WTC11 (cell line): ENCODE measurements around the gene SPTB. TPM values are rescaled to one million over a fixed set of nuclear protein-coding genes. Genes with fewer than 3 reads are reported as not detected.

Source experiments
- ATAC-seq: fragments of 200-7000 bp; cut with Tn5 transposase; 2 replicates; pipeline ENCODE4 v1.10.0; 2021; ENCODE audit warnings: mild to moderate bottlenecking, moderate library complexity
- CTCF ChIA-PET: fragments of 300-600 bp; sonication (Branson Sonifier 250); formaldehyde crosslinking; loops from one replicate; lab custom pipeline; 2021; ENCODE audit warnings: antibody characterized with exemption; lab: Charles Lee
- POLR2A ChIA-PET: fragments of 350-600 bp; sonication (Branson Sonifier 250); formaldehyde crosslinking; loops from one replicate; lab custom pipeline; 2021; ENCODE audit warnings: antibody characterized with exemption; lab: Charles Lee
- DNase-seq: peaks from one replicate; pipeline ENCODE4 v3.0.0; 2021; ENCODE audit warnings: low spot score
- H3K27ac Mint-ChIP-seq: 2 replicates; pipeline ENCODE4 v1.8.0; 2021; ENCODE audit warnings: mixed read lengths
- H3K27me3 Mint-ChIP-seq: 2 replicates; pipeline ENCODE4 v1.8.0; 2021; ENCODE audit warnings: low read depth, mild to moderate bottlenecking, moderate library complexity, mixed read lengths
- H3K36me3 Mint-ChIP-seq: 2 replicates; pipeline ENCODE4 v1.8.0; 2021; ENCODE audit warnings: mixed read lengths
- H3K4me1 Mint-ChIP-seq: 2 replicates; pipeline ENCODE4 v1.8.0; 2022; ENCODE audit warnings: mixed read lengths
- H3K4me3 Mint-ChIP-seq: 2 replicates; pipeline ENCODE4 v1.8.0; 2021; ENCODE audit warnings: mild to moderate bottlenecking, moderate library complexity, mixed read lengths
- H3K9me3 Mint-ChIP-seq: 2 replicates; pipeline ENCODE4 v1.8.0; 2021; ENCODE audit warnings: mixed read lengths
- AR ChIP-seq: fragments of 250-450 bp; sonication (Bioruptor Pico); IDR thresholded peaks from 2 replicates; pipeline ENCODE4 v1.9.0; 2021; ENCODE audit warnings: mild to moderate bottlenecking
- CDX4 ChIP-seq: fragments of 250-450 bp; sonication (Bioruptor Pico); IDR thresholded peaks from 2 replicates; pipeline ENCODE4 v1.9.0; 2021; ENCODE audit warnings: moderate library complexity, mild to moderate bottlenecking, inconsistent platforms, borderline replicate concordance
- ESRRA ChIP-seq: sonication (generic); formaldehyde crosslinking; IDR thresholded peaks from 2 replicates; pipeline ENCODE4 v1.8.1; 2022; ENCODE audit warnings: mild to moderate bottlenecking, missing genetic modification reagents, borderline replicate concordance
- ETV6 ChIP-seq: sonication (generic); formaldehyde crosslinking; IDR thresholded peaks from 2 replicates; pipeline ENCODE4 v1.8.1; 2022; ENCODE audit warnings: mild to moderate bottlenecking, missing genetic modification reagents
- FOXK1 ChIP-seq: sonication (generic); formaldehyde crosslinking; IDR thresholded peaks from 2 replicates; pipeline ENCODE4 v1.8.0; 2022; ENCODE audit warnings: mild to moderate bottlenecking, moderate library complexity, missing genetic modification reagents
- GABPB1 ChIP-seq: sonication (generic); formaldehyde crosslinking; IDR thresholded peaks from 2 replicates; pipeline ENCODE4 v1.8.1; 2023; ENCODE audit warnings: mild to moderate bottlenecking, missing genetic modification reagents
- IRF2 ChIP-seq: sonication (generic); formaldehyde crosslinking; IDR thresholded peaks from 2 replicates; pipeline ENCODE4 v1.8.0; 2022; ENCODE audit warnings: low read depth, missing genetic modification reagents, borderline replicate concordance
- MAX ChIP-seq: sonication (generic); formaldehyde crosslinking; IDR thresholded peaks from 2 replicates; pipeline ENCODE4 v1.8.0; 2022; ENCODE audit warnings: mild to moderate bottlenecking, missing genetic modification reagents
- MLX ChIP-seq: sonication (generic); formaldehyde crosslinking; IDR thresholded peaks from 2 replicates; pipeline ENCODE4 v1.8.1; 2023; ENCODE audit warnings: mild to moderate bottlenecking, missing genetic modification reagents, moderate library complexity
- MXD4 ChIP-seq: fragments of 250-450 bp; sonication (Bioruptor Pico); IDR thresholded peaks from 2 replicates; pipeline ENCODE4 v1.8.0; 2021; ENCODE audit warnings: mild to moderate bottlenecking, moderate library complexity, borderline replicate concordance
- NR3C1 ChIP-seq: sonication (generic); formaldehyde crosslinking; conservative IDR thresholded peaks from 2 replicates; pipeline ENCODE4 v1.8.1; 2023; ENCODE audit warnings: low read depth, mild to moderate bottlenecking, missing genetic modification reagents
- SMAD3 ChIP-seq: sonication (generic); formaldehyde crosslinking; IDR thresholded peaks from 2 replicates; pipeline ENCODE4 v1.8.0; 2022; ENCODE audit warnings: missing genetic modification reagents, mild to moderate bottlenecking, borderline replicate concordance
- SMAD4 ChIP-seq: sonication (generic); formaldehyde crosslinking; IDR thresholded peaks from 2 replicates; pipeline ENCODE4 v1.8.0; 2022; ENCODE audit warnings: mild to moderate bottlenecking, missing genetic modification reagents
- TCF7 ChIP-seq: sonication (generic); formaldehyde crosslinking; IDR thresholded peaks from 2 replicates; pipeline ENCODE4 v1.8.0; 2022; ENCODE audit warnings: mild to moderate bottlenecking, low read depth, missing genetic modification reagents, moderate library complexity
- TEAD1 ChIP-seq: sonication (generic); formaldehyde crosslinking; IDR thresholded peaks from 2 replicates; pipeline ENCODE4 v1.8.0; 2022; ENCODE audit warnings: mild to moderate bottlenecking, missing genetic modification reagents
- TP53 ChIP-seq: sonication (generic); formaldehyde crosslinking; IDR thresholded peaks from 2 replicates; pipeline ENCODE4 v1.8.1; 2023; ENCODE audit warnings: mild to moderate bottlenecking, missing genetic modification reagents
- ZMAT4 ChIP-seq: fragments of 250-450 bp; sonication (Bioruptor Pico); IDR thresholded peaks from 2 replicates; pipeline ENCODE4 v1.9.0; 2021; ENCODE audit warnings: mild to moderate bottlenecking
- ZNF121 ChIP-seq: sonication (generic); formaldehyde crosslinking; IDR thresholded peaks from 2 replicates; pipeline ENCODE4 v1.8.0; 2023; ENCODE audit warnings: missing genetic modification reagents
- ZNF138 ChIP-seq: sonication (generic); formaldehyde crosslinking; conservative IDR thresholded peaks from 2 replicates; pipeline ENCODE4 v1.8.1; 2022; ENCODE audit warnings: mild to moderate bottlenecking, moderate library complexity, missing genetic modification reagents
- ZNF232 ChIP-seq: sonication (generic); formaldehyde crosslinking; IDR thresholded peaks from 2 replicates; pipeline ENCODE4 v1.8.0; 2022; ENCODE audit warnings: mild to moderate bottlenecking, missing genetic modification reagents
- ZNF263 ChIP-seq: sonication (generic); formaldehyde crosslinking; IDR thresholded peaks from 2 replicates; pipeline ENCODE4 v1.8.1; 2022; ENCODE audit warnings: low read depth, mild to moderate bottlenecking, moderate library complexity, missing genetic modification reagents
- ZNF396 ChIP-seq: fragments of 250-450 bp; sonication (Bioruptor Pico); IDR thresholded peaks from 2 replicates; pipeline ENCODE4 v1.8.0; 2021; ENCODE audit warnings: mild to moderate bottlenecking, moderate library complexity, borderline replicate concordance
- ZNF416 ChIP-seq: fragments of 250-450 bp; sonication (Bioruptor Pico); IDR thresholded peaks from 2 replicates; pipeline ENCODE4 v1.9.0; 2021; ENCODE audit warnings: mild to moderate bottlenecking, inconsistent platforms
- total RNA-seq: library from RNA; stranded (reverse); gene quantifications from 3 replicates; pipeline ENCODE4 v1.2.3, GENCODE V29; 2021
- TF ChIP-seq, protein P1 (sequence below): sonication (generic); formaldehyde crosslinking; IDR thresholded peaks from 2 replicates; pipeline ENCODE4 v1.8.1; 2023; ENCODE audit warnings: mild to moderate bottlenecking, missing genetic modification reagents

Gene SPTB
- total RNA-seq, 1 experiment from 2014 or later: 3.2 TPM

- TF ChIP-seq, protein P1, sequence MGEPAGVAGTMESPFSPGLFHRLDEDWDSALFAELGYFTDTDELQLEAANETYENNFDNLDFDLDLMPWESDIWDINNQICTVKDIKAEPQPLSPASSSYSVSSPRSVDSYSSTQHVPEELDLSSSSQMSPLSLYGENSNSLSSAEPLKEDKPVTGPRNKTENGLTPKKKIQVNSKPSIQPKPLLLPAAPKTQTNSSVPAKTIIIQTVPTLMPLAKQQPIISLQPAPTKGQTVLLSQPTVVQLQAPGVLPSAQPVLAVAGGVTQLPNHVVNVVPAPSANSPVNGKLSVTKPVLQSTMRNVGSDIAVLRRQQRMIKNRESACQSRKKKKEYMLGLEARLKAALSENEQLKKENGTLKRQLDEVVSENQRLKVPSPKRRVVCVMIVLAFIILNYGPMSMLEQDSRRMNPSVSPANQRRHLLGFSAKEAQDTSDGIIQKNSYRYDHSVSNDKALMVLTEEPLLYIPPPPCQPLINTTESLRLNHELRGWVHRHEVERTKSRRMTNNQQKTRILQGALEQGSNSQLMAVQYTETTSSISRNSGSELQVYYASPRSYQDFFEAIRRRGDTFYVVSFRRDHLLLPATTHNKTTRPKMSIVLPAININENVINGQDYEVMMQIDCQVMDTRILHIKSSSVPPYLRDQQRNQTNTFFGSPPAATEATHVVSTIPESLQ: no peak
- TF ChIP-seq SMAD3 (CRISPR knock-in tag) (no peak), ESRRA (CRISPR knock-in tag) (no peak), ZMAT4 (CRISPR knock-in tag) (no peak), ZNF232 (CRISPR knock-in tag) (no peak), ZNF396 (no peak), MLX (CRISPR knock-in tag) (no peak), SMAD4 (CRISPR knock-in tag) (no peak), IRF2 (CRISPR knock-in tag) (no peak), MXD4 (CRISPR knock-in tag) (no peak), ZNF263 (CRISPR knock-in tag) (no peak)
These were observed 106.7 kb downstream of the SPTB start (continued) for GRCh38 chr14:64773046-64773445.

DNA sequence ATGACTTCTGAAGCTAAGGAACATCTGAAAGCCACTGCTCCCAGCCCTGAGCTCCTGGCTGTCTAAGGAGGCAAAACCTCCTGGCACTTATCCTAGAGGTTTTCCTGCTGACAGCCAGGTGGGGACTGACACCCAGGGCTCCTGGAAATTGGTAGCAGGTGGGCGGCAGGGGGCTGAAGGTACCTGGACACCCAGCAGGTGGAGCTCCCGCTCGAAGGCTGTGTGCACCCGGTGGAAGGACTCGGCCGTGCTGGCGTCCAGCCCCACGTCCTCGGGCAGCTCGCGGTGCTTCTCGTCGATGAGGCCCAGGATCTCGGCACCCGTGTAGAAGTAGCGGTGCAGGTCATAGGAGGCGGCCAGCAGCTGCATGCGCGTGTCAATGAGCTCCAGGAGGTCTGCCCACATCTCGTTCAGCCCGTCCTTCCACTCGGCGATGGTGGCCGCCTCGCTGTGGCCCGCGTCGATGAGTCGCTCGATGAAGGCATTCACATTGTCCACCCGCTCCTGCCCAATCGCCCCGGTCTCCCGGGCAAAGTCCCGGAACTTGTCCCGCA, 107.2 kb downstream of the SPTB start:
- peaks cover 33% of the 10 kb centered on the region for H3K36me3 Mint-ChIP-seq
- no peak overlapping the region for H3K27ac Mint-ChIP-seq
- no peak overlapping the region for H3K4me3 Mint-ChIP-seq
- H3K27me3 Mint-ChIP-seq: peaks cover 3% of the 10 kb centered on the region; the same call in 1 of the 2 replicates
- peak; percentile 56 for ATAC-seq
- ChIA-PET POLR2A (no interaction called here), CTCF (interaction anchor here (0.6 to 11.4 kb wide), 14 partner anchors 8 to 268 kb away, joined by 3 to 75 read pairs (median 4); partner anchors contain the start of gene SPTB)
- H3K4me1 Mint-ChIP-seq: peaks cover 8% of the 10 kb centered on the region
- TF ChIP-seq FOXK1 (CRISPR knock-in tag) (no peak), ETV6 (CRISPR knock-in tag) (no peak), NR3C1 (CRISPR knock-in tag) (no peak), TCF7 (CRISPR knock-in tag) (no peak), MLX (CRISPR knock-in tag) (no peak), ZNF138 (no peak), AR (CRISPR knock-in tag) (no peak), ZNF121 (no peak), TEAD1 (CRISPR knock-in tag) (no peak), TP53 (no peak), ZNF416 (no peak), MAX (CRISPR knock-in tag) (no peak), ZNF396 (no peak), GABPB1 (no peak), CDX4 (no peak)
- TF ChIP-seq, all 79 proteins: peak for 0
- peaks cover 27% of the 10 kb centered on the region for H3K9me3 Mint-ChIP-seq
- DNase-seq: no peak
